Measurements from ENCODE around the gene SCUBE1.

DNA sequence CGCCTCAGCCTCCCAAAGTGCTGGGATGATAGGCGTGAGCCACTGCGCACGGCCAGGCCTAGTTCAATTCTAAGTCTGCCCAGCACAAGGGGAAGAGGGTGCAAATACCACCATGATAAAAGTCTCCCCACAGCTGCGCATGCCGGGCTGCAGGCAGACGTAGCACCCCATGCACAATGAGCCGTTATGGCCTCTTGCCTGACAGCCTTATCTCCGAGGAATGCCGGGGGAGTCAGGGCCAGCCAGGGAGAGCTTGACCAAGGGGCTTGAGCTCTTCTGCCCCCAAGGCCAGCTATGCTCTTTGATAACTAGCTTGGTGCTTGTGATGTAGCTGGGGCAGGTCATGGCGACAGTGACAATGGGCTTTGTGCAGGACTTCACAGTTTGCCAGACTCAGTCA lies 13.7 kb upstream of the SCUBE1 start:
- TF ChIP-seq, protein P1, sequence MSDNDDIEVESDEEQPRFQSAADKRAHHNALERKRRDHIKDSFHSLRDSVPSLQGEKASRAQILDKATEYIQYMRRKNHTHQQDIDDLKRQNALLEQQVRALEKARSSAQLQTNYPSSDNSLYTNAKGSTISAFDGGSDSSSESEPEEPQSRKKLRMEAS (IDR thresholded peaks at IDR 0.05), result no peak
- TF ChIP-seq, protein P2, sequence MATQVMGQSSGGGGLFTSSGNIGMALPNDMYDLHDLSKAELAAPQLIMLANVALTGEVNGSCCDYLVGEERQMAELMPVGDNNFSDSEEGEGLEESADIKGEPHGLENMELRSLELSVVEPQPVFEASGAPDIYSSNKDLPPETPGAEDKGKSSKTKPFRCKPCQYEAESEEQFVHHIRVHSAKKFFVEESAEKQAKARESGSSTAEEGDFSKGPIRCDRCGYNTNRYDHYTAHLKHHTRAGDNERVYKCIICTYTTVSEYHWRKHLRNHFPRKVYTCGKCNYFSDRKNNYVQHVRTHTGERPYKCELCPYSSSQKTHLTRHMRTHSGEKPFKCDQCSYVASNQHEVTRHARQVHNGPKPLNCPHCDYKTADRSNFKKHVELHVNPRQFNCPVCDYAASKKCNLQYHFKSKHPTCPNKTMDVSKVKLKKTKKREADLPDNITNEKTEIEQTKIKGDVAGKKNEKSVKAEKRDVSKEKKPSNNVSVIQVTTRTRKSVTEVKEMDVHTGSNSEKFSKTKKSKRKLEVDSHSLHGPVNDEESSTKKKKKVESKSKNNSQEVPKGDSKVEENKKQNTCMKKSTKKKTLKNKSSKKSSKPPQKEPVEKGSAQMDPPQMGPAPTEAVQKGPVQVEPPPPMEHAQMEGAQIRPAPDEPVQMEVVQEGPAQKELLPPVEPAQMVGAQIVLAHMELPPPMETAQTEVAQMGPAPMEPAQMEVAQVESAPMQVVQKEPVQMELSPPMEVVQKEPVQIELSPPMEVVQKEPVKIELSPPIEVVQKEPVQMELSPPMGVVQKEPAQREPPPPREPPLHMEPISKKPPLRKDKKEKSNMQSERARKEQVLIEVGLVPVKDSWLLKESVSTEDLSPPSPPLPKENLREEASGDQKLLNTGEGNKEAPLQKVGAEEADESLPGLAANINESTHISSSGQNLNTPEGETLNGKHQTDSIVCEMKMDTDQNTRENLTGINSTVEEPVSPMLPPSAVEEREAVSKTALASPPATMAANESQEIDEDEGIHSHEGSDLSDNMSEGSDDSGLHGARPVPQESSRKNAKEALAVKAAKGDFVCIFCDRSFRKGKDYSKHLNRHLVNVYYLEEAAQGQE (IDR thresholded peaks at IDR 0.05; ENCODE audit: low read depth), result no peak
- TF ChIP-seq EP300 (IDR thresholded peaks at IDR 0.05; ENCODE audit: borderline replicate concordance), result no peak
- TF ChIP-seq ZBTB7A (IDR thresholded peaks at IDR 0.05; ENCODE audit: low read depth), result no peak
- TF ChIP-seq TEAD4 (IDR thresholded peaks at IDR 0.05), result no peak
